HepG2 (cell line): ENCODE data around the gene SEC14L5. TPM values are rescaled to one million over a fixed set of nuclear protein-coding genes. Genes with fewer than 3 reads are reported as not detected.
A peak's percentile ranks its signal among the peaks of the same experiment; 100 is the strongest.

Experiments used
- ATAC-seq: fragments of 200-7000 bp; cut with Tn5 transposase; 3 replicates; pipeline ENCODE4 v1.9.1; 2020; ENCODE audit warnings: mild to moderate bottlenecking, moderate library complexity
- BruUV-seq: library from RNA; stranded (reverse); fragments of 400-500 nt; replicated peaks from 2 replicates; lab custom pipeline; 2021; lab: Mats Ljungman, UMichigan
- CTCF ChIA-PET: fragments of 300-600 bp; formaldehyde crosslinking; extraction: SDS; loops from one replicate; lab custom pipeline; 2021; ENCODE audit warnings: low total read pairs, inconsistent platforms, low intra/inter-chr PET ratio; lab: Yijun Ruan, JAX
- POLR2A ChIA-PET: fragments of 350-600 bp; sonication (Branson Sonifier 250); formaldehyde crosslinking; loops from one replicate; lab custom pipeline; 2020; ENCODE audit warnings: antibody characterized with exemption, inconsistent platforms; lab: Yijun Ruan, JAX
- DNase-seq: peaks from one replicate; pipeline ENCODE4 v3.0.0-alpha.2; 2015; ENCODE audit warnings: low spot score
- FAIRE-seq: peaks from 3 replicates; lab custom pipeline; 2011; peaks lifted over from hg19 to GRCh38; lab: Jason Lieb, UNC
- H2AFZ ChIP-seq: one replicate; pipeline ENCODE4 v1.6.1; 2011; ENCODE audit warnings: low read length, inconsistent platforms
- H3K27ac ChIP-seq: fragments of 300-600 bp; 3 replicates; pipeline ENCODE4 v1.8.0; 2011; ENCODE audit warnings: mixed run types, mild to moderate bottlenecking, mixed read lengths, low read length, inconsistent platforms; ENCODE audit not compliant: insufficient read depth; ENCODE audit errors: extremely low read length
- H3K27me3 ChIP-seq, 2 experiments: fragments of 200-600 bp in 1 of 2; 2 replicates in 1 of 2; 3 replicates in 1 of 2; pipeline versions ENCODE4 v1.6.0 to v1.8.0; 2011; ENCODE audit warnings: low read length in 2 of 2, mild to moderate bottlenecking in 2 of 2, moderate library complexity in 2 of 2, inconsistent platforms in 1 of 2; ENCODE audit not compliant: insufficient read depth in 2 of 2, control insufficient read depth in 1 of 2
- H3K36me3 ChIP-seq, 2 experiments: fragments of 200-600 bp in 1 of 2; replicated peaks in 1 of 2; 2 replicates in 1 of 2; 3 replicates in 1 of 2; pipeline versions ENCODE4 v1.5.1 to v1.8.0; 2011; ENCODE audit warnings: low read length in 2 of 2, inconsistent platforms in 1 of 2; ENCODE audit not compliant: insufficient read depth in 2 of 2, control insufficient read depth in 1 of 2
- H3K4me1 ChIP-seq: 2 replicates; pipeline ENCODE4 v1.5.1; 2012; ENCODE audit warnings: low read length, inconsistent platforms; ENCODE audit not compliant: insufficient read depth
- H3K4me2 ChIP-seq: 2 replicates; pipeline ENCODE4 v1.6.0; 2011; ENCODE audit warnings: low read depth, low read length, inconsistent platforms
- H3K4me3 ChIP-seq, 3 experiments: fragments of 200-600 bp in 1 of 3; sonication (generic), shearing (Covaris generic) in 1 of 3; replicated peaks in 1 of 3; 2 replicates each; pipeline ENCODE4 v1.5.1; 2011 to 2016; ENCODE audit warnings: low read length in 3 of 3, inconsistent platforms in 2 of 3, low read depth in 2 of 3, mild to moderate bottlenecking in 2 of 3, control low read depth in 1 of 3, mixed read lengths in 1 of 3; ENCODE audit not compliant: insufficient read depth in 1 of 3
- H3K79me2 ChIP-seq: one replicate; pipeline ENCODE4 v1.6.1; 2011; ENCODE audit warnings: low read length, inconsistent platforms; ENCODE audit not compliant: insufficient read depth
- H3K9ac ChIP-seq: 2 replicates; pipeline ENCODE4 v1.6.0; 2011; ENCODE audit warnings: mild to moderate bottlenecking, low read depth, low read length, inconsistent platforms; ENCODE audit not compliant: insufficient read depth
- H3K9me3 ChIP-seq: 2 replicates; pipeline ENCODE4 v1.5.1; 2012; ENCODE audit warnings: mild to moderate bottlenecking, low read length
- H4K20me1 ChIP-seq: 2 replicates; pipeline ENCODE4 v1.6.0; 2011; ENCODE audit warnings: inconsistent platforms, mild to moderate bottlenecking, low read length, moderate library complexity; ENCODE audit not compliant: insufficient read depth
- NPAS2 ChIP-seq: sonication (generic); formaldehyde crosslinking; IDR thresholded peaks from 2 replicates; pipeline ENCODE4 v1.8.0; 2022; ENCODE audit warnings: mild to moderate bottlenecking, missing genetic modification reagents, borderline replicate concordance
- PRDM4 ChIP-seq: sonication (generic); formaldehyde crosslinking; IDR thresholded peaks from 2 replicates; pipeline ENCODE4 v1.9.0; 2021; ENCODE audit warnings: missing genetic modification reagents, borderline replicate concordance
- ZNF354B ChIP-seq: sonication (generic); formaldehyde crosslinking; IDR thresholded peaks from 2 replicates; pipeline ENCODE4 v1.8.0; 2022; ENCODE audit warnings: mild to moderate bottlenecking, missing genetic modification reagents
- ZNF639 ChIP-seq: conservative IDR thresholded peaks from 2 replicates; pipeline ENCODE4 v1.6.1; 2018; ENCODE audit warnings: missing genetic modification reagents
- ZSCAN25 ChIP-seq: sonication (generic); formaldehyde crosslinking; IDR thresholded peaks from 2 replicates; pipeline ENCODE4 v1.8.0; 2022; ENCODE audit warnings: mild to moderate bottlenecking, missing genetic modification reagents
- WGBS: methylation state at CpG from one replicate; pipeline ENCODE4 v1.1.6; 2017; ENCODE audit warnings: low lambda C conversion rate; 5-methylcytosine and 5-hydroxymethylcytosine counted together
- in situ Hi-C: cut with HindIII; loops from 2 replicates; pipeline ENCODE4 v1.10.0; 2017; ENCODE audit warnings: low pct_unique_long_range_greater_than_20kb; ENCODE audit not compliant: extremely low pct_ligation_motif_present
- intact Hi-C: fragments of 100-400 bp; cut with micrococcal nuclease; formaldehyde crosslinking; loops from one replicate; pipeline ENCODE4 v1.10.0; 2022; ENCODE audit not compliant: unreplicated experiment
- polyA plus RNA-seq, 8 experiments: library from polyadenylated mRNA; depleted of rRNA in 3 of 8; stranded (reverse) in 7 of 8; unstranded in 1 of 8; fragments of >200 nt; fragmentation: Illumina TruSeq in 4 of 8; extraction: Trizol in 4 of 8; gene quantifications; 2 replicates each; pipeline versions ENCODE4 v1.2.1 to v1.2.3, GENCODE V29; 2011 to 2016; ENCODE audit warnings: low read depth in 4 of 8, missing spikeins in 1 of 8, mixed read lengths in 1 of 8; ENCODE audit not compliant: insufficient read depth in 1 of 8
- total RNA-seq, 5 experiments: library from RNA; depleted of rRNA; stranded (reverse); fragments of >200 nt; fragmentation: Illumina TruSeq; extraction: Trizol; gene quantifications; 2 replicates each; pipeline ENCODE4 v1.2.3, GENCODE V29; 2016; ENCODE audit warnings: low read depth in 1 of 5

The SEC14L5 gene
- total and polyA plus RNA-seq, 2 of the 13 experiments (the other 11 are each of a cell fraction or from before 2014, with no cell fraction given) = 0.40 to 0.42 TPM

- TF ChIP-seq ZNF639 = no peak
Observed at GRCh38 chr16:4925791-4926190, 32.3 kb upstream of the SEC14L5 start (continued).

GRCh38 chr16:4926928-4927327 lies 31.2 kb upstream of the SEC14L5 start:
- peaks cover 0 to 1% of the 10 kb centered on the region in 2 experiments; a peak in 2 of 5 replicates for H3K36me3 ChIP-seq
- H3K9me3 ChIP-seq = peaks cover 6% of the 10 kb centered on the region; the same call in 1 of the 2 replicates
- H3K79me2 ChIP-seq = no peaks in the 10 kb centered on the region
- intact Hi-C loops = no loop called here
- ChIA-PET CTCF (no interaction called here), POLR2A (no interaction called here)
- no peak overlapping the region for H3K9ac ChIP-seq
- no peak overlapping the region for H2AFZ ChIP-seq
- H3K4me1 ChIP-seq = peaks cover 19% of the 10 kb centered on the region
- DNase-seq (no peak), FAIRE-seq (no peak), ATAC-seq (no peak)
- BruUV-seq = no TSS peak
- TF ChIP-seq PRDM4 (no peak), ZNF354B (CRISPR knock-in tag) (peak; percentile 51; the same call in 1 of the 2 replicates), ZSCAN25 (CRISPR knock-in tag) (no peak), NPAS2 (CRISPR knock-in tag) (no peak)
- H4K20me1 ChIP-seq = no peaks in the 10 kb centered on the region
- H3K27ac ChIP-seq = no peak overlapping the region
- in situ Hi-C loops = no loop called here
- WGBS = 95% methylated on average over 2 of the region's 2 CpGs
- no peaks in the 10 kb centered on the region for H3K27me3 ChIP-seq
- no peak overlapping the region for H3K4me3 ChIP-seq
- H3K4me2 ChIP-seq = no peak overlapping the region
